Body of pancreas (tissue), 4 donors: ENCODE results near the gene FLT1. TPM values are rescaled to one million over a fixed set of nuclear protein-coding genes. Genes with fewer than 3 reads are reported as not detected.
A peak's percentile ranks its signal among the peaks of the same experiment; 100 is the strongest.

Source experiments
- ATAC-seq: fragments of 150-250 bp; one replicate; pipeline ENCODE4 v1.9.1; 2016
- DNase-seq, 4 donors: peaks; one replicate each; pipeline ENCODE4 v3.0.0-alpha.2; 2019
- H3K27ac ChIP-seq, 4 donors: fragments of 200-600 bp; sonication (generic); 1 replicate in 3 of 4; 2 replicates in 1 of 4; pipeline versions ENCODE4 v1.5.1 to v1.6.1; 2016 to 2019; ENCODE audit warnings: mild to moderate bottlenecking in 1 of 4, mixed read lengths in 1 of 4, moderate library complexity in 1 of 4
- H3K27me3 ChIP-seq, 2 donors: fragments of 200-600 bp; sonication (generic); one replicate each; pipeline ENCODE4 v1.6.0; 2016; ENCODE audit warnings: mild to moderate bottlenecking in 1 of 2
- H3K36me3 ChIP-seq, 2 donors: fragments of 200-600 bp; sonication (generic); replicated peaks in 1 of 2; 2 replicates each; pipeline ENCODE4 v1.5.1; 2016; ENCODE audit warnings: low read depth in 2 of 2; ENCODE audit not compliant: insufficient read depth in 1 of 2
- H3K4me1 ChIP-seq: fragments of 200-600 bp; sonication (generic); one replicate; pipeline ENCODE4 v1.6.0; 2016
- H3K4me3 ChIP-seq, 2 donors: fragments of 200-600 bp; sonication (generic); 1 replicate in 1 of 2; 2 replicates in 1 of 2; pipeline ENCODE4 v1.5.1; 2016 to 2019
- H3K9me3 ChIP-seq, 3 donors: fragments of 200-600 bp; sonication (generic); 1 replicate in 2 of 3; 2 replicates in 1 of 3; pipeline ENCODE4 v1.5.1; 2016
- POLR2A ChIP-seq, 3 donors: fragments of 450-650 bp; IDR thresholded peaks; one replicate each; pipeline ENCODE4 v1.6.1; 2016; ENCODE audit warnings: antibody characterized with exemption in 3 of 3, mild to moderate bottlenecking in 2 of 3
- WGBS, 2 donors: methylation state at CpG; one replicate each; pipeline ENCODE4 v1.1.5; 2017; 5-methylcytosine and 5-hydroxymethylcytosine counted together
- intact Hi-C: fragments of 100-400 bp; cut with DNase I; formaldehyde crosslinking; loops from one replicate; pipeline ENCODE4 v1.15.1; 2023
- total RNA-seq, 2 donors: library from RNA; depleted of rRNA; stranded (reverse); fragments of >200 nt; gene quantifications; one replicate each; pipeline ENCODE4 v1.1.0, GENCODE V29; 2016
- TF ChIP-seq, protein P1 (sequence below), 7 experiments: fragments of 450-650 bp in 4 of 7; fragments of 200-600 bp in 3 of 7; sonication (generic) in 3 of 7; IDR thresholded peaks; one replicate each; pipeline ENCODE4 v1.5.1; 2016 to 2019; ENCODE audit warnings: antibody characterized with exemption in 7 of 7

FLT1 gene
- total RNA-seq, 2 donors from 2014 or later = 15.3 to 20.4 TPM

DNA sequence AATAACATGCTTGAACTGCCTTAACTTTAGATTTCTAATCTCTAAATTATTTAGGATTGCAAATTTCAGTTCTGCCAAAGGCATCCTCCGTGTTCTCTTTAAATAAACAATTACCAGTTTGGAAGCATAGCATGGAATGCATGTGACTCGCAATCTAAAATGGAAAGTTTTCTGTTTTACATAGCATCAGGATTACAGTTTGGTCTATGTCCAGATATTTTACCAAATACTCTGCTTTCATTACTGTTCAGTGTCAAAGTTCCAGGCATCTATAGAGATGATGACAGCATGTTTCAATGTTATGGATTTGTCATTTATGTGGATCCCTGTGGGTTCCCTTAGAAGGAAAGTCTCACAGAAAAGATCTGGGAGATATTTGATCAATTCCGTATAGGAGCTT is 16.8 kb downstream of the FLT1 start:
- DNase-seq = no peak
- Histone ChIP-seq H3K9me3 (no peaks in the 10 kb centered on the region), H3K27me3 (no peaks in the 10 kb centered on the region), H3K36me3 (no peaks in the 10 kb centered on the region), H3K4me3 (no peak overlapping the region), H3K27ac (no peak overlapping the region), H3K4me1 (no peaks in the 10 kb centered on the region)
- intact Hi-C loops = no loop called here
- TF ChIP-seq, protein P1, sequence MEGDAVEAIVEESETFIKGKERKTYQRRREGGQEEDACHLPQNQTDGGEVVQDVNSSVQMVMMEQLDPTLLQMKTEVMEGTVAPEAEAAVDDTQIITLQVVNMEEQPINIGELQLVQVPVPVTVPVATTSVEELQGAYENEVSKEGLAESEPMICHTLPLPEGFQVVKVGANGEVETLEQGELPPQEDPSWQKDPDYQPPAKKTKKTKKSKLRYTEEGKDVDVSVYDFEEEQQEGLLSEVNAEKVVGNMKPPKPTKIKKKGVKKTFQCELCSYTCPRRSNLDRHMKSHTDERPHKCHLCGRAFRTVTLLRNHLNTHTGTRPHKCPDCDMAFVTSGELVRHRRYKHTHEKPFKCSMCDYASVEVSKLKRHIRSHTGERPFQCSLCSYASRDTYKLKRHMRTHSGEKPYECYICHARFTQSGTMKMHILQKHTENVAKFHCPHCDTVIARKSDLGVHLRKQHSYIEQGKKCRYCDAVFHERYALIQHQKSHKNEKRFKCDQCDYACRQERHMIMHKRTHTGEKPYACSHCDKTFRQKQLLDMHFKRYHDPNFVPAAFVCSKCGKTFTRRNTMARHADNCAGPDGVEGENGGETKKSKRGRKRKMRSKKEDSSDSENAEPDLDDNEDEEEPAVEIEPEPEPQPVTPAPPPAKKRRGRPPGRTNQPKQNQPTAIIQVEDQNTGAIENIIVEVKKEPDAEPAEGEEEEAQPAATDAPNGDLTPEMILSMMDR (IDR thresholded peaks at IDR 0.05) = no peak
- no peak for TF ChIP-seq POLR2A (IDR thresholded peaks at IDR 0.05)
- WGBS, 2 donors = 49 to 53% methylated on average over 3 of the region's 3 CpGs
- ATAC-seq = no peak

DNA sequence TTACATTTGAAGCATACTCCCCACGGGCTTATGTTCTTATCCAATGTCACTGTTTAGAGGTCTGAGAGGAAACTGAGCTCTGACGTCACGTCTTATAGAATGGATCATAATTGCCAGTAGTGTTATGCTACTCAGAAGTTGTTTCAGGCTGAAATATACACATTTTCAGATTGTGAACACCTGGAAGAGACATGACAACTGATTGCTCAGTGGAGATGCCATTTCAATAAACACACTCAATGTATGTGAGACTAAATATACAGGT is 17.3 kb downstream of the FLT1 start:
- no peak for DNase-seq
- no peak overlapping the region for H3K27ac ChIP-seq
- no peak overlapping the region for H3K4me3 ChIP-seq
- intact Hi-C loops = no loop called here
- TF ChIP-seq POLR2A (IDR thresholded peaks at IDR 0.05) = no peak
- TF ChIP-seq, protein P1 (IDR thresholded peaks at IDR 0.05) = no peak
- ATAC-seq = no peak
- no peaks in the 10 kb centered on the region for H3K9me3 ChIP-seq
- 39 to 58% methylated on average over 3 of the region's 3 CpGs for WGBS, 2 donors
- no peaks in the 10 kb centered on the region for H3K4me1 ChIP-seq
- no peaks in the 10 kb centered on the region for H3K36me3 ChIP-seq
- no peaks in the 10 kb centered on the region for H3K27me3 ChIP-seq

DNA sequence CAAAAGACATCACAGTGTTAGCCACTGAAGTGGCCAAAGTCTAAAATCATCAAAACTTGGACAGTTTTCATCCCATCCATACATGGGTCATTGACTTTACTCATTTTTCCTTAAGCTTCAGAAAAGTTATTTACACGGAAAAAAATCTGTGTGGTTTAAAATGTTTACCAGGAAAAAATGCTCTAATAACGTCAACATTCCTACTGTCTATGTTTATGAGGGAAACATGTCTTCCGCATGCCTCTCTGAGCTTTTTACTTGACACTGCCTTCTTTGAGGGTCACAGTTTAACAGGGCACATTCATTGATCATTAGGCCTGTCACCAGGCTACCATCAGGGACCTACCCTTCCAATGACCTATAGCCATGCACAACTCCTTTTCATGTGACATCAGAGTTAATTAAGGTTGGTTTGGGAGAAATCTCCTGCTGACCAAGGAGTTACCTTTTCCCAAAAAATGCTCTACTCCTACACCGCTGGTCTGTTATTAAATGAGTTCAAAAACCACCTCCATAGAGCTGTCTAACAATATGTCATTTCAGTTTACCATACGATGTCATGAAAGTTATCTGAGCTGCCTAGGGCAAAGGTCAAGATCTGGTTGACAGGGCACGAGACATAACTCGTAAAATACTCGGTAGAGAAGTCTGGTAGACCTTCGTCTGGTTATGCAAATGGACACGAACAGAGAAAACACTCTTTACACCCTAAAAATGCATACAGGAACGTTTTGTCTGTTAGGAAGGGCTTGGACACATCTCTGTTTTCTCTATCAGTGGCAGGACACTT is 17.8 kb downstream of the FLT1 start:
- intact Hi-C loops = no loop called here
- Histone ChIP-seq H3K4me1 (no peaks in the 10 kb centered on the region), H3K36me3 (no peaks in the 10 kb centered on the region), H3K27ac (no peak overlapping the region), H3K9me3 (no peaks in the 10 kb centered on the region), H3K4me3 (no peak overlapping the region), H3K27me3 (no peaks in the 10 kb centered on the region)
- 32 to 35% methylated on average over 11 of the region's 11 CpGs for WGBS, 2 donors
- TF ChIP-seq, protein P1 (IDR thresholded peaks at IDR 0.05) = no peak
- TF ChIP-seq POLR2A (IDR thresholded peaks at IDR 0.05) = no peak
- ATAC-seq = no peak
- no peak for DNase-seq

DNA sequence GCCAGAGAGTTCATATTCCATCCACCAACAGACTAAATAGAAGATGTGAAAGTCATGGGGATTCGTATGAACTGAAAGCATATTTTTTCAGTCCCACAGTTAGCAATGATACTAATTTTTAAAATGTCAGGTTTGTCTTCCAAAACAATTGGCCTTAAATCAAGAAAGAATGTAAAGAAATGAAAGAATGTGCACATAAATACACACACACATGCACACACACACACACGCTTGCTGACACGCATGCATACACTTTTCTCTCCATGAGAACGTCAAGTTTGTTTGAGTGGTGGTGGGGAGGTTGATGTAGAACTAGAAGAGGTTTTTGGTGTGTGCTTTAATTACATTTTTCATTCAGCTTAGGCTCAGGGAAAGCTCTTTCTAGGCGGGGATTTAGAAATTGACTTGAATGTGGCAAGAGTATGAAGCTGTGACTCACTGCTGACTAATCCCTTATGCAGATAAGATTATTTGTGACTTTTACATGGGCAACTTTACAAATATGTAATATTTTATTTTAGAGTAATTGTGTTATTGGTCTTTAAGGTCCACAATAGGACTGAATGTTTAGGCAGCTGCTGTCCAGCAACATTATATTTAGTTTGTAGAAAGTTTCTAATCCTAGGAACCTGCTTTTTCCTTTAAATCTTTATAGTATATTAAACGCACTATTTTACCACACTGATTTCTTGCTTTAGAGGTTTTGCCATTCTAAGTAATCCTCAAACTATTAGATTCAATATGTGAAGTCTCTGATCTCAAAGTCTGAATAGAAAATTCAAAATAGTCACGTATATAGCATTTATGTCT is 18.8 kb downstream of the FLT1 start:
- no peak for TF ChIP-seq POLR2A (IDR thresholded peaks at IDR 0.05)
- TF ChIP-seq, protein P1 (IDR thresholded peaks at IDR 0.05) = no peak
- H3K27me3 ChIP-seq = no peaks in the 10 kb centered on the region
- H3K4me1 ChIP-seq = no peaks in the 10 kb centered on the region
- no peaks in the 10 kb centered on the region for H3K36me3 ChIP-seq
- no peak overlapping the region for H3K27ac ChIP-seq
- no peak overlapping the region for H3K4me3 ChIP-seq
- no peaks in the 10 kb centered on the region for H3K9me3 ChIP-seq
- DNase-seq (no peak), ATAC-seq (peak; percentile 42)
- intact Hi-C loops = no loop called here
- 51 to 61% methylated on average over 7 of the region's 7 CpGs for WGBS, 2 donors
